ENCODE results near the gene OR8A1. TPM values are rescaled to one million over a fixed set of nuclear protein-coding genes. Genes with fewer than 3 reads are reported as not detected.
A peak's percentile ranks its signal among the peaks of the same experiment; 100 is the strongest.

The OR8A1 gene
- total RNA-seq, 1 donor from 2014 or later, result 0.46 TPM

DNA sequence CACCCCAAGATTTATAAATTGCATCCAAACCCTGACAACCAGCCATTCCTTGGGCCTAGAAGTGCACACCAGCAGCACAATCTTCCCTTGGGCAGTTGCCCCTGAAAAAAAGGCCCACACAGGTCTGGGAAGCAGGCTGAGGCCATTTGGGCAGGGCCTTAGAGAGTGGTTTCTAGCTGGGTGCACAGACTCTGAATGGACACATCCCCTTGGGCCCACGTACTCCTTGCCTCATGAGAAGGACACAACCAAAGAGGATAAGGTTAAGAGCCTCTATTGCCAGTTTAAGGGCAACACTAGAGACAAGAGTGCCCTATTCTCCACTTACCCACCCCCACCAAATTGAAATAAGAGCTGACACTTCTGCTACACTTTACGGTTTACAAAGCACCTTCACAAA, 40.5 kb downstream of the OR8A1 start:
- TF ChIP-seq, protein P1, sequence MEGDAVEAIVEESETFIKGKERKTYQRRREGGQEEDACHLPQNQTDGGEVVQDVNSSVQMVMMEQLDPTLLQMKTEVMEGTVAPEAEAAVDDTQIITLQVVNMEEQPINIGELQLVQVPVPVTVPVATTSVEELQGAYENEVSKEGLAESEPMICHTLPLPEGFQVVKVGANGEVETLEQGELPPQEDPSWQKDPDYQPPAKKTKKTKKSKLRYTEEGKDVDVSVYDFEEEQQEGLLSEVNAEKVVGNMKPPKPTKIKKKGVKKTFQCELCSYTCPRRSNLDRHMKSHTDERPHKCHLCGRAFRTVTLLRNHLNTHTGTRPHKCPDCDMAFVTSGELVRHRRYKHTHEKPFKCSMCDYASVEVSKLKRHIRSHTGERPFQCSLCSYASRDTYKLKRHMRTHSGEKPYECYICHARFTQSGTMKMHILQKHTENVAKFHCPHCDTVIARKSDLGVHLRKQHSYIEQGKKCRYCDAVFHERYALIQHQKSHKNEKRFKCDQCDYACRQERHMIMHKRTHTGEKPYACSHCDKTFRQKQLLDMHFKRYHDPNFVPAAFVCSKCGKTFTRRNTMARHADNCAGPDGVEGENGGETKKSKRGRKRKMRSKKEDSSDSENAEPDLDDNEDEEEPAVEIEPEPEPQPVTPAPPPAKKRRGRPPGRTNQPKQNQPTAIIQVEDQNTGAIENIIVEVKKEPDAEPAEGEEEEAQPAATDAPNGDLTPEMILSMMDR (IDR thresholded peaks at IDR 0.05; ENCODE audit: unreplicated experiment), result no peak
- no peak overlapping the region for H3K4me3 Mint-ChIP-seq (ENCODE audit: unreplicated experiment)
- no peaks in the 10 kb centered on the region for H3K9me3 Mint-ChIP-seq (ENCODE audit: unreplicated experiment)
- no peak for DNase-seq (ENCODE audit: low spot score)
- peaks cover 9% of the 10 kb centered on the region for H3K4me1 Mint-ChIP-seq (ENCODE audit: unreplicated experiment)
- peaks cover 2% of the 10 kb centered on the region for H3K27me3 Mint-ChIP-seq (ENCODE audit: unreplicated experiment)
- no peaks in the 10 kb centered on the region for H3K36me3 Mint-ChIP-seq (ENCODE audit: low read depth, unreplicated experiment)
- H3K27ac Mint-ChIP-seq (ENCODE audit: unreplicated experiment), result no peak overlapping the region

DNA sequence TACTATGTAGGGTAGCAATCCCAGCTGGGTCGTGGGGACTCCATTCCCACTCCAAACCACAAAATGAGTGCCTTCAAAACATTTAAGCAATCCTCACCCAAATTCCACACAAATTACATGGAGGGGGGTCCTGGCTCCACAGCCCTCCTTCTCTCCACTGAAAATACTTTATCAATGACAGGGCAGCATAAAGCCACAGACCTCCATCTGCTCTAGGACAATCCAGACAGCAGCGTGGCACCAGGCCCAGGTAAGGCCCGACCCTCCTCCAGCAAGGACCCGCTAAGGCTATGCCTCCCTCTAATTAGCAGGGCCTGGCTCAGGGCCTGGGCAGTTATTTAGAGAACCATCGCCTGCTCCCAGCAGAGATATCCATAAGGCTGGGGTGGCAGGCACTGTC, 41.3 kb downstream of the OR8A1 start, which contains the start of gene PANX3:
TSS of gene PANX3 (plus strand) at position 365 of the 400 bp plus-strand sequence. CDS start 129 bp downstream, outside the sequence.
- Mint-ChIP-seq H3K36me3 (ENCODE audit: low read depth, unreplicated experiment) (no peaks in the 10 kb centered on the region), H3K27me3 (ENCODE audit: unreplicated experiment) (peaks cover 2% of the 10 kb centered on the region), H3K4me3 (ENCODE audit: unreplicated experiment) (no peak within 1 kb of the TSS), H3K4me1 (ENCODE audit: unreplicated experiment) (peaks cover 6% of the 10 kb centered on the region), H3K9me3 (ENCODE audit: unreplicated experiment) (no peaks in the 10 kb centered on the region), H3K27ac (ENCODE audit: unreplicated experiment) (no peak within 1 kb of the TSS)
- TF ChIP-seq, protein P1 (IDR thresholded peaks at IDR 0.05; ENCODE audit: unreplicated experiment), result no peak
- DNase-seq (ENCODE audit: low spot score), result no peak

DNA sequence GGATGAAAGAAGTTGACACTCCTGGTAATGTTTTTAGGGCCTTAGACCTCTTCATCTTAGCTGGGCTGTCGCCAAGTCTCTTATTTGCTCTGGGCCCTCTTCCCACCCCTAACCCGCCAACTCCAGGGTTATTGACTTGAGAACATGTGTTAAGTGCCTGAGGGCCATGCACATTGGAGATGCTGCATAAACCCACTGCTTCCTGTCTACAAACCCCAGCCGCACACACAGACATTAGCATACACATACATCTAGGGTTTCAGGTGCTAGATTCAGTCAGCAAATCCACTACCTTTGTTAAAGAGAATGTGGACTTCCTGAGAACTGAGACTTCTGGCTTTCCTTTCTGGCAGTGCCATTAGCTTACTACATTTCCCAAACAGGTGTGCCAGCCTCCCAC, 42.2 kb downstream of the OR8A1 start:
- Mint-ChIP-seq H3K9me3 (ENCODE audit: unreplicated experiment) (no peaks in the 10 kb centered on the region), H3K4me1 (ENCODE audit: unreplicated experiment) (peaks cover 6% of the 10 kb centered on the region), H3K4me3 (ENCODE audit: unreplicated experiment) (no peak overlapping the region), H3K27ac (ENCODE audit: unreplicated experiment) (no peak overlapping the region), H3K36me3 (ENCODE audit: low read depth, unreplicated experiment) (no peaks in the 10 kb centered on the region), H3K27me3 (ENCODE audit: unreplicated experiment) (peaks cover 2% of the 10 kb centered on the region)
- DNase-seq (ENCODE audit: low spot score), result no peak
- TF ChIP-seq, protein P1 (IDR thresholded peaks at IDR 0.05; ENCODE audit: unreplicated experiment), result no peak

DNA sequence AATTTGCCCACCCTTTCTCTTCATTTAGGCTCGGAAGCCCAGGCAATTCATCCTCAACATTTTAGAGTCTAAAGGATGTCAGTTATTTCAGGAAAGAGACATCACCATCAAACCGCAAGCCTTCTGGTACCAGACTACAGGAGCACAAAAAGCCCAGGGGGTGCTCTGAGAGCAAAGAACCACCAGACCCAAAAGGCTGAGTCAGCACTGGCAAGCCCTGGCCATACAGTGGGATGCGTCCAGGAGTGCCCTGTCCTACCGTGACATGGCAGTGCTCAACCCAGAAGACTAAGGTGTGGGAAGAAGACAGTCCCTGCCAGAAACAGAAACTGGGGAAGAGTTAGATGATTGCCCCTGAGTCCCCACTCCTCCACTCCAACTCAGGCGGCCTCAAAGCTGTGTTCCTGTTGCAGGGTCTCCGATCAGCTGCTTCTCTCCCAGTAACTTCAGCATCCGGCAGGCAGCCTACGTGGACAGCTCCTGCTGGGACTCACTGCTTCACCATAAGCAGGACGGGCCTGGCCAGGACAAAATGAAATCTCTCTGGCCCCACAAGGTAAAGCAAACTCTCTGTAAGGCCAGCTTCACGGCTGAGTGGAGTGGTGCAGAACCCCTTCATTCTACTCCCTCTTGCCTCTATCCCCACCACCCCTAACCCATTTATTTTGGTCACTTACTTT, 42.9 kb downstream of the OR8A1 start:
- TF ChIP-seq, protein P1 (IDR thresholded peaks at IDR 0.05; ENCODE audit: unreplicated experiment), result no peak
- Mint-ChIP-seq H3K27me3 (ENCODE audit: unreplicated experiment) (peaks cover 2% of the 10 kb centered on the region), H3K27ac (ENCODE audit: unreplicated experiment) (no peak overlapping the region), H3K9me3 (ENCODE audit: unreplicated experiment) (no peaks in the 10 kb centered on the region), H3K36me3 (ENCODE audit: low read depth, unreplicated experiment) (no peaks in the 10 kb centered on the region), H3K4me3 (ENCODE audit: unreplicated experiment) (no peak overlapping the region), H3K4me1 (ENCODE audit: unreplicated experiment) (peaks cover 6% of the 10 kb centered on the region)
- peak; percentile 23 for DNase-seq (ENCODE audit: low spot score)

DNA sequence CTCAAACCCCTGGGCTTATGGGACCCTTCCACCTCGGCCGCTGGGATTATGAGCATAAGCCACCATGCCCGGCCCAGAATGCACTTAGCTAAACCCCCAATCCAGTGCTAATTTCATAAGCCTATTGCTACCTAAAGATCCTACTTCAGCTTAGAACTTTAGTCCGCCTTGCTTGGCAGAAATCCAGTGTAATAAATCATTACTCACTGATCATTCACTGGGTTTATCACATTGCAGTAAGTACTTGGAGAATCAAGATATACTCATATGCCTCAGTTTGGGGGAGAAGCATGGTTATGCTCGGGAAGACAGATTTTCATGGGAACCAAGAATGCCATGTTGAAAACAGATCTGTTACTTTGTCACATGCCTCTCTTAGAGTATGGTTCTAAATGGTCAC, 49.1 kb downstream of the OR8A1 start:
- Mint-ChIP-seq H3K27ac (ENCODE audit: unreplicated experiment) (no peak overlapping the region), H3K9me3 (ENCODE audit: unreplicated experiment) (no peaks in the 10 kb centered on the region), H3K4me3 (ENCODE audit: unreplicated experiment) (no peak overlapping the region), H3K4me1 (ENCODE audit: unreplicated experiment) (peaks cover 16% of the 10 kb centered on the region), H3K36me3 (ENCODE audit: low read depth, unreplicated experiment) (peaks cover 8% of the 10 kb centered on the region), H3K27me3 (ENCODE audit: unreplicated experiment) (peaks cover 5% of the 10 kb centered on the region)
- no peak for DNase-seq (ENCODE audit: low spot score)
- TF ChIP-seq, protein P1 (IDR thresholded peaks at IDR 0.05; ENCODE audit: unreplicated experiment), result no peak

All from endothelial cell (in vitro differentiated cells).